NK-92 (cell line): ENCODE results near the gene FHL1.
"Not testable (repeated sequence)": the region's sequence is repeated elsewhere in the genome, so short reads cannot be mapped to it uniquely, and the experiment has no call there.

Experiments used
- DNase-seq: peaks from one replicate; lab custom pipeline; 2025; ENCODE audit not compliant: unreplicated experiment; lab: John Stamatoyannopoulos, UW

Gene FHL1

DNA sequence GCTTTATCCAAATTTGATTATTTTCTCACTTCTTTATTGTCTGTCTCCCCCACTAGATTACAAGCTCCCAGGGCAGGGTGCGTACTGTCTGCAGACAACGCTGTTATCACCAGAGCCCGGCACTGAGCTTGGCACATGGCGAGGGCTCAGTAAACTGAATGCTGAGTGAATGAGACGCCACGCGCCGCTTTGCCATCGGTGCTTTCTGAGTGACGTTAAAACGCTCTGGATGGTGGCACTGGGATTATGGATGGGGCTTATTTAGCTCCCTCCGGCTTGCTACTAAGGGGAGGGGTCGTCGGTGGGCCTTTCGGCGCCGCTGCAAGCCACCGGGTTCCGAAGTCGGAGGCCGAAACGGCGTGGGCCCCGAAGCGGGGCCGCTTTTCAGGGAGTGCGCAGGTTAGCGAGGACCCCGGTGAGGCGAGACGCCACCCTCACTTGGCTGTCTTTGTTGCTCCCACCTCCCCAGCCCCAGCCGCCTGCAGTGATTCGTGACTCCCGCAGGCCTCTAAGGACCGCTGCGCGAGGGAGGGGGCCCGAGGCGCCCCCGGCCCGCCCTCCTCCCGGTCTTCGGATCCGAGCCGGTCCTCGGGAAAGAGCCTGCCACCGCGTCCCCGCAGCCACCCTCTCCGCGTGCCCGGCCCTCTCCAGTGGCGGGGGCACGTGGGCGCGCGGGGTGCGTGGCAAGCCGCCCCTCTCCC, 569 bp upstream of the FHL1 start:
- no peak for DNase-seq

DNA sequence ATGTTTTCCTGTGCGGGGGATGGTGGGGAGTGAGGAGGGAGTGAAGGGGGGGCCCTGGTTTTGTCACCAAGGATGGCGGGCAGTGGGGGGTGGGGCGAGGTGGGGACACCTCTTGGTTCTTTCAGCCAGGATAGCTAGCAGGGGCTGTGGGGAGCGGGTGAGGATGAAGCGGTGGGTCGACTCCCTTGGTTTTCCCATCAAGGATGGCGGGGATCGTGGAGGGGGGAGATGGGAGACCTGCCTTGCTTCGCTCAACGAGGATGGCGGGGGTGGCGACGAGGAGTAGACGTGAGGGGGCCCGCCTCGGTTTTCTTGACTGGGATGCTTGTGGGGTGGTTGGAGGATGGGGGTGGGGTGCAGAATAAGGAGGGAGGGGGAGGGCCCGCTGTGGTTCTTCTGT, 643 bp downstream of the FHL1 start:
- no peak for DNase-seq

DNA sequence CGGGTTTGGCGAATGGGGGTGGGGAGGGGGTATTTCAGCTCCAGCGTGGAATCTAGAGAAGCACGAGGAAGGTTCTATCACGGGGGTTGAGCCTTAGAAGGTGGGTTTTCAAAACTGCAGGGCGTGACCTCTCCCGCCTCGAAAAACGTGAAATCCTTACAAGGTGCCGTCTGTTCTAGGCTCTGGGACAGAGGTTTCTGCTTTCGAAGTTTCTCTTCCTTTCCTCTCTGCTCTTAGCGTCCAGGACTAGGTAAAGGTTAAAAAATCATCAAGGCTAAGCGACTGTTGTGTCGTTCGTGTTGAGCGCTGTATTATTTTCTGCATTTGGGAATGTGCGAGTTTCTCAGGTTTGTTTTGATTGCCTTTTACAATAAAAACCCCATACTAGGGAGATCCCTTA, 1.1 kb downstream of the FHL1 start:
- no peak for DNase-seq

DNA sequence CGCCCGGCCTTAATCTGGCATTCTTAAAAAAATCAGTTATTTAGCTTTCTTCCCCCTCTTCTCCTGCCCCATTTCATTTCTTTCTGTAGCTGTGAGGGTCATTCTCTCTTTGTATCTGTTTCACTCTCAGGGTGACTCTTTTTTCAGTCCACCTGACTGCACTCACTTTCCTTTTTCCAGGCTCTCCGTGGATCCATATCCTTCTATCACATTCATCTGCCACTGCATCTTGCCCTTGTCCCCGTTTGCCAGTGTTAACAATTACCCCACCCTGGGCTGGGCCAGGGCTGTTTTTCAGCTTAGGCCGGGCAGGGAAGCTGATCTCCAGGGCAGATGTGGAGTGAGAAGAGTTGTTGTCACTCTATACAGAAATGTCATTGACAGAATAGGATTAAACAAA, 7.7 kb downstream of the FHL1 start:
- no peak for DNase-seq

DNA sequence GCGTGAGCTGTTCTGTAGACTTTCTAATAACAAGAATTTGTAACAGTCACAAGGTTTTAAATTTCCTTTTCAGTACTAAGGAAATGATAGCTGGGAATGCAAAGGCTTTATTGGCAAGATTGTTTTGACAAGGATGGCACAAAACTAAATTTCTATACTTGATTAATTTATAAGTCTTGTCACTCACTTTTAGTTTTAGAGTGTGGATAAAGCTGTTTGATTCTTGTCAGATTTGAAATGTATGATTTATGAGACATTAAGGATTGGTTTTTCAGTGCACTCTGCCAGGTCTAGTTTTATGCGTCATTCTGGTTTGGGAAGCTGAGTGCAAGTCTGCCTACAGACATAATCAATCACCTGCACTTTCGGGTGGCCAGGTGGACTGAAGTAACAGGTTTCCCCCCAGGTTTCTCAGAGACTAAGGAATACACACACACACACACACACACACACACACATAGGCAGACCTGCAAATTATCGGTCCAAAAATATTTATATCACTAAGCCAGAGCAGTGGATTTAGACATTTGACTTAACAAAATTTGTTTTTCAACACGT, 9.3 kb downstream of the FHL1 start:
- no peak for DNase-seq

DNA sequence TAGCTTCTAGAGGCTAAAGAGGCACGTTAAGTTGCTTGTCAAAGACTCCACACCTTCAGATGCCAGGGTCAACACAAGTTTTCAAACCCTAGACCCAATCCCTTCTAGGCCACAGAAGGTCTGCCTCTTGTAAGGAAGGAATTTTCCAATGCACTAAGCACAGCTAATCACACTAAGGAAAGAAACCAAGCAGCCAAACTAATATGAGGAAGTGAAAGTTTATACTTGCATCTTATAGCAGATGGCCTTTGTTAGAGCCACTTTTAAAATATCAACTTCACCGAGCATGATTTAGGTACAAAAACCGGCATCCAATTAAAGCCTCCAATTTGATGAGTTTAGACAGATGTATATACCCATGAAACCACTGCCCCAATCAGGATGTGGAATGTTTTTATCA, 9.9 kb downstream of the FHL1 start:
- no peak for DNase-seq

DNA sequence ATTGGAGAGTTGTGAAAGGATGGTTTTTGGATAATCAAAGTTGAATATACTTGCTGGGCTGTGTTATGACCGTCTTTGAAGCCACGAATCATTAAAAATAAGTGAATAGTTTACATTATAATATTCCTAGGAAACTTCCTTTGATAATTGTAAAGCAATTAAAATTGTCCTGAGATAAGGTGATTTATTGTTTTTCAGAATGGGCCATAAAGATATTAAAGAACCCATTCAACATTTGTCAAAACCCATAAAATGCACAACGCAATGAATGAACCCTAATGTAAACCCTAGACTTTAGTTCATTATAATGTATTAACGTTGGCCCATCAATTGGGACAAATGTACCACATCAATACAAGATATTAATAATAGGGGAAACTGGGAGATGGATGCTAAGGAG, 11.4 kb downstream of the FHL1 start:
- DNase-seq = no peak

DNA sequence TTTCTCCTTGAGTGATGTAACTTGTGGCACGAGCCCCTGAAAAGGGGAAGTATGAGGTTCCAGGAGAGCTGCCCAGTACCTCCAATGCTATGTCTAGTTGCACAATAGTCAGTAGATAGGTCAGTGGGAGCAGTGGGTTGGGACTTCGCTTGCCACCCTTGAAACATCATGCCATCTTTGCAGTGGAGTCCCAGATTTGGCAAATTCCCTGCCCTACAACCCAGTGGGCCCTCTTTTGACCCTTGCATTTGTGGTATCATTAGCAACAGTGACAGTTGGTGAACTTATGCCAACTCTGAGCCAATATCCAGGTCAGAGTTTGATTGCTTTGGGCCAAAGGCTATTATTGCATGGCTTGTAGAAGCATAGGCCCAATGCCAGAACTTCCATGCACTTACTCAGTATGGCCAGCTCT, 12.3 kb downstream of the FHL1 start:
- no peak for DNase-seq

DNA sequence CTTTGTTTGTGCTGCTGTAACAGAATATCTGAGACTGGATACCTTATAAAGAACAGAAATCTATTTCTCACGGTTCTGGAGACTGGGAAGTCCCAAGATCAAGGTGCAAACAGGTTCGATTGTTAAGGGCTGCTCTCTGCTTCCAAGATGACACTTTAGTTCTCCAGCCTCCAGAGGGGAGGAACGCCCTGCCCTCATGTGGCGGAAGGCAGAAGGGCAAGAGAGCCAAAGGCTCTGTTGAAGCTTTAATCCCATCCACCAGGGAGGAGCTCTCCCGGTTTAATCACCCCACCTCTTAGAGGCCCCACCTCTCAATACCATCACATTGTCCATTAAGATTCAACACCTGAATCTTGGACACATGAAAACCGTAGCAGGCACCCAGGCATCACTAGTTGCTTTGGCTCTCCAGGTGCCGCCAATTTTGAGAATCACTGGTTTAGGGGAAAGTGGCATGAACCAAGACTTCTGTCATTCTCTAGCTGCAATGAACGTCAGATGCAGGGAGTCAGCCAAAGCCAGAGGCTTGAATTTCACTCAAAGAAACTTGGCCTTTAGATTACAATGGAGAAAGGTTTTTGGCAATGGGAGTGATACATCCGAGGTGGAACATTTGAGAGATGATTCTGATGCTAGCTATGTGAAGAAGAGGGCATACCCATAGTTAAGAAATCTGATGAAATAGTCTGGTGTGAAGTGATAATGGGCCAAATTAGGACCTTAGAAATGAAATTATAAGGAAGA, 15.7 kb downstream of the FHL1 start:
- DNase-seq = no peak

DNA sequence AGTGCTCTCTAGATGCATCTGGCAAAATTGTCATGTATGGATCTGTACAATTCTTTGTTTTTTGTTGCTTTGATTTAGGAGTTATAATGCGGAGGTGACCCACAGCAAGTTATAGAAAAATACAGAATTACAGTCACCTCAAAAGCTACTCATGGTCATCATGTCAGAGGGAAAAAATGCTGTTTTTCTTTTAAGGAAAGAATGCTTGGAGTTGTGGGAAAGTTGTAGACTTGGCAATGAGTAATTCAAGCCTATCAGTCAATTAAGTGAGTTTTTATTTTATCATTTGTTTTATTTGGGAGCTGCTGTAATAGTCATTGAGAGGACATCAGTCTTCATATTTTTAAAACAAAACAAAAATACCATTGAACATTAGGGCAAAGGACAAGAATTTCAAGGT, 16.4 kb downstream of the FHL1 start:
- no peak for DNase-seq

DNA sequence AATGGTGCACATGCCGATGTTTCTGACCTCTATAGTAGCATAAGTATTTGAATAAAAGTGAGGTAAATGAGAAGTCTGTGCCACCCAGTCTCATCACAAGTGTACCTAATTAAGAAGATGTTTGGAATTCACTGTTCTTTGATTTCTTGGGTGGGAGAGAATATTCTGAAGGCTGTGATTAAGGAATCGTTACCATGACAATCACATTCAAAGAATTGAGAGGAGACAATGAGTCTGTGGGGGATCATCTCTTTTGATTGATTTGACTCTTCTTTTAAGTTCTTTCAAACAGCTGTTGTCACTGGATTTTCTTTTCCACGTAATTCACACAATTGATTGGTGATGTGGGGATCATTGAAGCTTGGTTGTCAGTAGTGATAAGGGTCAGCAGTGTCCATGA, 18.1 kb downstream of the FHL1 start:
- DNase-seq = no peak

DNA sequence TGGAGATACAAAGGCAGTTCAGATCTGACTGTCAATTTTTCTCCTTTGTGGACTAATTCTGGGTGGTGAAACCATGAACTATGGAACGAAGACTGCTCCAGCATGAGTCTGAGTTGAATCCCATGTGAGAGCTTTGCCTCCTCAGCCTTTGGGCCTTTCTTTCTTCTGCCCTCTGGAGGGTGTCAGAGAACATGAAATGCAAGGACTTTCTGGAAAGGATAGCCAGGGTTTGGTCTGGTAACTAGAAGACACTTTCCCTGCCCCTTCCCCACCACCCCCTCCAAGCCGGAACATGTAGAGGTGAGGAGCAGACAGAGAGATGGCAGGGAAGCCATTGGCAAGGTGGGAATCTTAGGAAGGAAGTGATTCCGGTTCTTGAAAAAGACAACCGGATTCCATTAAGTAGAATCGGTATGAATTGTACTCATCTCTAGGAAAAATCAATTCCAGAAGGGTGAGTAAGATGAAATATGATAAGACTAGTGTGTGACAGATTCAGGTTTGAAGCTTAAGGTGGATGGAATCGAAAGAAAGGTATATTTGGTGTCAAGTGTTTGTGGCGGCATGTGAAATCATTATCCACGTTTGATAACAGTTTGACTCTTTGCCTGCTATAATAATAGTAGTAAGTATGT, 19.0 kb downstream of the FHL1 start:
- DNase-seq = no peak

DNA sequence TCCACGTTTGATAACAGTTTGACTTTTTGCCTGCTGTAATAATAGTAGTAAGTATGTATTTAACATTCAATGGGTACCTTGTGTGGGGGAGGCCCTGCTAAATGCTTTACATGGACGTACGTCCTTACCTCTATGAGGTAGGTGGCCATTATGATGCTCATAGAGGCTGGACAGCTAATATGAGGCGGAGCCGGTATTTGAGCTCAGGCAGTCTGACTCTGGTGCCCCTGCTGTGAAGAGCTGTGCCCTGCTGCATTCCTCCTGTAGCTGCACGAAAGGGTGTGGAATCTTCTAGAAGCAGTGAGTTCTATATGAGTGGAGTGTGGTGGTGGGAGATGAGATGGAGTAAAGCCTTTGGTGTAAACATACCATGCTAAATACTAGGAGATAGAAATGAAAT, 20.7 kb downstream of the FHL1 start:
- DNase-seq = not testable (repeated sequence)

DNA sequence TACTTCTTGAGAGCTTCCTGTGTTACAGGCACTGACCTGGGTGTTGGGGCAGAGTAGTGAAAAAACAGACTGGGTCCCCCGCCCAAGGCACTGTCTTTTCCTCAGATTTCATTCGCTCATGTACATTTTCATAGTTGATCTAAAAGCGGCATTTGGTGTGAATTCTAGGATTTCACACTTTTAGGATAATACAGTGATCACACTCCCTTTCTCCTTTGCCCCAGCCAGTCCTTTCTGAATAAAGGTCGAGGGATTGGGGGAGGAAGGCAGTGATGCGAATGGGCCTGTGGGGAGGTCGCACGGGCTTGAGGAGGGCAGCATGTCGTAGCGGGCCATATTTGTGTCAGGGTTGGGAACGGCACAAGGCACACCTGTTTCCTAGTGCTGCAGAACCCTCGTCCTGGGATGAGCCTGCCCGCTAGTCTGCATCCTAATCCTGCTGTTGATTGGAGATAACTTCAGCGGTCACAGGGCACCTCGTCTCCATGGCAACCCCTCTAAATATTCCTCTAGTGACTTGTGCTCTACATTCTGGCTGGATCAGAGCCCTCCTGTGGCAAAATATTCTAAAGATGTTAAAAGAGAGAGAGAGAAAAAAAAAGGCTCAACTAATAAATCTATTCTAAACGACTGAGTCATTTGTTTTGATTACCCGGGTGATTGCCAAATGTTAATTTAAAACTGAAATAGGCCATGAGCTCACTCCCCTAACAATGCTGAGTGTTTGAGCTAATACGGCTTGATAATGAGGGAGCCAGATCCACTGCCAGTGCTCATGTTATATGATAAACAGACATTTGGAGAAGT, 21.8 kb downstream of the FHL1 start:
- no peak for DNase-seq

DNA sequence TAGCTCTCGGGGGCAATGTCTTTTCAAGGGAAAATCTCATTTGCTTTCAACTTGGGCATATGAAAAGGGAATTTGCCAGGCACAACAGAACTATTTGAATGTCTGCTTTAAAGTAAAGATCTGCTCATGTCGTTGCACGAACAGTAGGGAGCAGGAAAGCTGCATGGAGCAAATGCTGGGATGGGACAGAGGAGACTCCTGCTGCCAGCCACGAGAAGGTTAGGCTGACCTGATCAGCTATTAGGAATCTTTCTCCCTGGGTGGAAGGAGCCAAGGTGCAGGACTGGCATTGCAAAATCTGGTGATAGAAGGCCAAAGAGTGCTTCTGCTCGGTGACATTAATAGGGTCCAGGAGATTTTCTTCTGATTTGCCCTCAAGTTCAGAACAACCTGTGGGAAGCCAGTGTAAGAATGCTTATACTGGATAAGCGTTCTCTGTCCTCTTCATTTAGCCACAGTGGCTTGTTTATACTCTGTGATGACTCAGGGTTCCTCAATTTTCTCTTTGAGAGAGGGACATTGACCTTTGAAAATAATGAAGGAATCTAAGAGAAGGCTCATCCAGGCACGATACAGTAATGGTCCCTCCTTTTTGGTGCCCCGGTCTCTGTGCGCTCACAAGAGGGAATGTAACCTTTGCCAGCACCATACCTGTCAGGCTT, 22.9 kb downstream of the FHL1 start:
- no peak for DNase-seq

DNA sequence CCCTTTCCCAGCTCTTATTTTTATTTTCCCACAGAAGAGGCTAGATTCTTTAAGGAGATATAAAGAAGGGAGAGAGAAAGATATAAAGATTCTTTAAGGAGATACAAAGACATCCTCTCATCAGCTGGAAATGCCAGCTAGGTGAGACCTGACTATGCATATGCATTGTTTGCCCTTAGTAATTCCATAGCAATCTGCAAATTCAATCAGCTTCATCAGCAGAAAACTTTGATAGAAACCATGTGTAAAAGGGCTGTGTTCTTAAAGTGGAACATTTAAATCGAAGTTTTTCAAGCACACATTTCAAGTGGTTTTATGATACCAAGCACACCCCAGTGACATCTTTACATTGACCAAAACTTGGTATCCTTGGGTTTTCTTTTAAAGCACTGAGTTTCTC, 24.1 kb downstream of the FHL1 start:
- no peak for DNase-seq

DNA sequence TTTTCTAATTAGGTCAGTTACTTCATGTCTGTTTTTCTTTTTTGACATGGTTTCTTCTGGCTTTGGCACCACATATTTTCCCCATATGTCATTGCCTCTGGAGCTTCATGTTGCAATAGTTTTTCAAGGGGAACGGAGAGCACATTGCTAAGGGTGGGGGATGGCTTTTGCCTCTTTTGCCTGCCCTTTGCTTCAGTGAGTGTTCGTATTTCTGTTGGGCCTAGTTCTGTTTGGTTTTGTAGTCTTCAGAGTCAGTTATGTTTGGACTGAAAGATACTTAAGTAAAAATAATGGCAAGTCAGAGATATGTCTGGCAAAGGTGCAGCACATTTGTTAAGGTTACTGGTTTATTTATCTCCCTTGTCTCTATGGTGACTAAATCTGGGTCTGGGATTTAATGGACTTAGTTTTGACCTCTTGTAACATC, 29.1 kb downstream of the FHL1 start:
- DNase-seq = no peak

DNA sequence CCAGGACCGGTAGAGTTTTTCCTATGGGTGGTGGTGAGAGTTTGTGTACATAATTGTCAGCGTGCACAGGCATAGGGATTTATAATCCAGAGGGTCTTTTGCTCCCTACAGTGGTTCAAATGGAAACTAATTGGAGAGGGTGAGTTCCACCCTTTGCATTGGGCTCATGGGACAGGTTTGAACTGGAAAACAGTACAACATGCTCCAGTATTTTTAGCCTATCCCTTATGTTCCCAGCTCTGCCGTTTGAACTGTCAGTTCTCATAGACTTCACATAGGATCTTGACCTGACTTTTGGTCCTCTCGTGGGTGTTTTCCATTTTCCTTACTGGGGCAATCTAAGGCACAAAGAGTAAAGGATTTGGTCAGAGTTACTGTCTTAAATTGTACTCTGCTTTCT, 31.8 kb downstream of the FHL1 start:
- no peak for DNase-seq

DNA sequence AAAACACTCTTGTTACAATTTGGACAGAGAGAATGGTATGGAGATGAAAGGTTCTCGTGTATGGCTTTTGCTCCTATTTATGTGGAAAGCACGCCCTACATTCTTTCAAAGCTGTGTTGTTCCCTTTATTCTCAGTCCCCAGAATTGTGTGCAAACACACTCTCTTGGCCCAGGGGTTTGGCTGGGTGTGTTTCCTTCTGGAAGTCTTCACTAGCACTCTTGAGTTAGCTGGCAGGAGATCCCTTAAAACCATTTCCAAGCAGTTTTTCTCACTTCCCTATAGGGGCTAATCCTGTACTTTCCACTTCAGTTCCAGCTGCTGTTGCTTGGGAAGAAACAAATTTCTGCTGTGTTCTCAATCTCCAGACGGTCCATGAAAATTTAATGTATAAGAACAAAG, 35.1 kb downstream of the FHL1 start:
- no peak for DNase-seq

DNA sequence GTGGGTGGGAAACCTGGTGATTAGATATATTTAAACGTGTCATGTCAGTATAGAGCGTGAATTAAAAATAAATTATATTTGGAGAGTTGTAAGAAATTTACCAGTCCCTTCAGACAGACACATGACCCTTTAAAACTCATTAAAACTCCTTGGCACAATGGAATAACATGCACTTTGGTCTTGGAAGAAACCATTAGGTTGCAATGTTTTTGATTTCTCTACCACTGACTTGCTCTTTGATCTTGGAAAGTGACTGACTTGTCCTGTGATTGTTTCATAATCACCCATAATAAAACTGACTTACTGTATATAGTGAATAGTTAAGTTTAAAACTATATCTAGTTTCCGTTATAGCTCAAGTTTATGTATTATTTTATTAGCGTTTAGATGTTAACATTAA, 35.8 kb downstream of the FHL1 start:
- no peak for DNase-seq

DNA sequence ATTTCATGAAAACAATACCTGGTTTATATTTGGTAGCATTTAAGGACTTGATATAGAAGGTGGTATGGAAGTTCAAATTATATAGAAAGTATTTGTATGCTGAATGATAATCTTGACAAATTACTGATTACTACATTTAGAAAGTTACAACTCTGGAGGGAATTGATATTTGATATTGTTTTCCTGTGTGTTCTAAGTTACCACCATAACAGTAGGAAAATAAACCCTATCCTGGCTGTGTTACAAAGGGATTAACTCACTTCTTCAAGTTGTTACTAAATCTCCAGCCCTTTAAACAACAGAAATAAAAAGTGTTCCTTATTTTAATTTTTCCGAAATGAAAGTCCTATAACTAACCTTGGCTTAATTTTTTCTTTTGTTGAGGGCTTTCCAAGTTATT, 36.6 kb downstream of the FHL1 start:
- DNase-seq = no peak
